HG03571 (cell line): Measurements from ENCODE around the gene ALCAM.
"Not testable (repeated sequence)": the region's sequence is repeated elsewhere in the genome, so short reads cannot be mapped to it uniquely, and the experiment has no call there.

Experiments
- ATAC-seq: cut with Tn5 transposase; IDR thresholded peaks from one replicate; pipeline ENCODE4 v1.9.1; 2021; ENCODE audit not compliant: unreplicated experiment

ALCAM gene

DNA sequence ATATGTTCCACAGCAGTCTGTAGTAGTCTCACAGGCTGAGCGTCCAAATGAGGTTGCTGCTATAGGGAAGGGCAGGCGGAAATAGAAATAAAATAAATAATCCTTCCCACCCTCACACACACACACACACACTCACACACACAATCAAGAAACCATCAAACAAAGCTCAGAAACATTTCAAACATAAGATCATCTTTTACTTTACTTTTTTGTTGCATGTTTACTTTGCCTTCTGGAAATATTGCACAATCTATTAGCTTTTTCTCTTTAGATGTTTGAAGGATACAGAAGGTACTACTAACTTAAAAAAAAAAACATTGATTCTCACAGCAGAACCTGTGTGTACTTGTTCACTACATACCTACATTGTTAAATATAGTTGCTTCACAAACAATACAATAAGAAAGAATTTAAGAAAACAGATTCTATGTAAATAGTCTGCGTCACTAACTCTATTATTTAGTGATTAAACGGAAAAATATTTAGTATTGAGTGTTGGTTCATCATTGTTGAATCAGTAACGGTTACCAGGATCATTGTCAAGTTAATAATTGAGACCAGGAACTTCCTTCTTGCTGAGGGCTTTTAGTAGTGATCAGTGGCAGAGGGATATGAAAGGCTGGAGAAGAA is 20.5 kb downstream of the ALCAM start:
- no peak for ATAC-seq

DNA sequence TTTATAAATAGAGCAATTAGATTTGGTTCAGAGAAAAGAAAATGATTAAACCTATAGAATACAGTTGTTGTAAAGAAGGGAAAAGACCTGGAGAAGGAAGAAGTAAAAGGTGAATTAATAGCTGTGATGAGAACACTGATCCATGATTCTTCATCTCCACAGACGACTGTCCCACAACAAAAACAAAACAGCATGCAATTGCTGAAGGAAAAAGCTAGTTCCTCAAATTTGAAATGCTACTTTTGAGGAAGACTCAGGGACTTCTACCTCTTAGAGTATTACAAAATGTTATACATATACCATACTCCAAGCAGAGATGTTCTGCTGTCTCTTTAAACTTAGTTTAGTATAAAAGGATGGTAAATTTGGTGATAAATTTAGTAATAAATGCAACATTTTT is 21.5 kb downstream of the ALCAM start:
- no peak for ATAC-seq

DNA sequence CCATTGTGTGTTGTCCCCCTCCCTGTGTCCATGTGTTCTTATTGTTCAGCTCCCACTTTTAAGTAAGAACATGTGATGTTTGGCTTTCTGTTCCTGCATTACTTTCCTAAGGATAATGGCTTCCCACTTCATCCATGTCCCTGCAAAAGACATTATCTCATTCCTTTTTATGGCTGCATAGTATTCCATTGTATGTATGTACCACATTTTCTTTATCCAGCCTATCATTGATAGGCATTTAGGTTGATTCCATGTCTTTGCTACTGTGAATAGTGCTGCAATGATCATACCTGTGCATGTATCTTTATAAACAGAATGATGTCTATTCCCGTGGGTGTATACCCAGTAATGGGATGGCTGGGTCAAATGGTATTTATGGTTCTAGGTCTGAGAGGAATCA is 23.1 kb downstream of the ALCAM start:
- ATAC-seq = not testable (repeated sequence)

DNA sequence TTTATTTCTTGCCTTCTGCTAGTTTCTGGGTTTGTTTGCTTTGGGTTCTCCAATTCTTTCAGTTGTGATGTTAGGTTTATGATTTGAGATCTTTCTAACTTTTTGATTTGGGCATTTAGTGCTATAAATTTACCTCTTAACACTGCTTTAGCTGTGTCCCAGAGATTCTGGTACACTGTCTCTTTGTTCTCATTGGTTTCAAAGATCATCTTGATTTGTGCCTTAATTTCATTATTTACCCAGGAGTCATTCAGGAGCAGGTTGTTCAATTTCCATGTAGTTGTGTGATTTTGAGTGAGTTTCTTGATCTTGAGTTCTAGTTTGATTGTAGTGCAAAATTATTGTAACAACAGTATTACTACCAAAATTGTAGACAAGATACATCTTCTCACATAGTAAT is 25.9 kb downstream of the ALCAM start:
- ATAC-seq = not testable (repeated sequence)

DNA sequence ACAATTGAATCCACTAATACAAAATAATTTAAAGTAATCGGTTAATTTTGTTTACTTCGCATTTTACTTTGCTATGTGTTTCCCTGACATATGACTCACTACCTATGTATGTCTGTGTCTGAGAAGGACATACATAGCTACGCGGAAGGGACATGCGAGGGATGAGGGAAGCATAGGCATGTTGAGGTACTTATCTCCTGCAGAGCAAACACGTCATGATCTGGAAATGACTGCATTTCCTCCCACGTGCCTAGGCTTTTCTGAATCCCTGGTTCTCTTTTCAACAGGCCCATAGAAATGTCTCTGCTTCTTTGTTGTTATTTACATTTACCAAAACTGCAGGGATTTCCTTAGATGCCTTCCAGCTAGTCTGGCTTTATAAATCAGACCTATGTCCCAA is 27.5 kb downstream of the ALCAM start:
- no peak for ATAC-seq

DNA sequence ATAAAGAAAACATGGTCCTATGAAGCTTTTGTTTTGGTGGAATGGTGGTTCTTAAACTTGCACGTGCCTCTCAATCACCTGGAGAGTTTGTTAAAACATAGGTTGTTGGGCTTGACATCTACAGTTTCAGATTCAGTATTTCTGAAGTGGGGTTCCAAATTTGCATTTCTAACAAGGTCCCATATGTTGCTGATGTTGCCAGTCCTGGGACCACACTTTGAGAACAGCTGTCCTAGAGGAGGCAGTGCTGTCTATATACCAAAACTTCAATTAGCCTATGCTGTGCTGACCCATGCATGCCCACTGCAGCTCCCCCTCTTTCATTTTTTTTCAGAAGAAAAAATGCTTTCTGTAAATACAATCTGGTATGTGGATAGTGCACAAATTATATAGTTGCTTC is 31.3 kb downstream of the ALCAM start:
- no peak for ATAC-seq

DNA sequence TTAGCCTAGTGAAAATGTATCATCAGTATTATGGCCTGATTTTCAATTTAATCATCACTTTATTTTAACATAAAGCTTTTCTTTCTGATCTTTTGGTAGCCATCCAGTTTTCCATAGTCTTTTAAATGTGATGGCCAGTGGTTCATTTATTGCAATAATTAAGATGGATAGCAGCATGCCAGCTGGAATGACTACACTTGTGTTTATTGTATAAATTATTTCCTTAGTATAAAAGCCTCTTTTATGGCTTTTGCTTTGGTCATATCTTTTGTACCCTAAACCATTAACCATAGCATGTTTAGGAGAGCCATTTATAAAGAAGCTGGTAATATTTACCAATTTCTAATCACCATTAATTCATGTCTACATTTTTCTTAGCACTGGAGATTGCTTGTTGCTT is 31.7 kb downstream of the ALCAM start:
- ATAC-seq = no peak

DNA sequence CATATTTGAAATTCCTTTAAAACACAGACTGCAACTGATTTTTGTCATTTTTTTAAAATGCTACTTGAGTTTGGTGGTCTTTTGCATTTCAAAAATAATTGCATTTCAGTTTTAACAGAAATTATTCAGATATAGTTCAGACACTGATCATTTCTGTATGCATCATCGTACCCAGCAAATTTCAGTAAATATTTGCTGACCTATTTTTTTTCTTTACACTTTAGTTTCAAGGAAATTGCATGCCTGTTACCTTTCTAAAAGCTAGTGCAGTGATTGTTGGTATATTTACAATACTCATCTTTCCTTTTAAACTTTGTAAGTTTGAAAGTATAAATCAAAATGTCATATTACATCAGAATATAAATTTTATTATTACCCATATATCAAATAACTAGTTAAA is 32.4 kb downstream of the ALCAM start:
- ATAC-seq = no peak

DNA sequence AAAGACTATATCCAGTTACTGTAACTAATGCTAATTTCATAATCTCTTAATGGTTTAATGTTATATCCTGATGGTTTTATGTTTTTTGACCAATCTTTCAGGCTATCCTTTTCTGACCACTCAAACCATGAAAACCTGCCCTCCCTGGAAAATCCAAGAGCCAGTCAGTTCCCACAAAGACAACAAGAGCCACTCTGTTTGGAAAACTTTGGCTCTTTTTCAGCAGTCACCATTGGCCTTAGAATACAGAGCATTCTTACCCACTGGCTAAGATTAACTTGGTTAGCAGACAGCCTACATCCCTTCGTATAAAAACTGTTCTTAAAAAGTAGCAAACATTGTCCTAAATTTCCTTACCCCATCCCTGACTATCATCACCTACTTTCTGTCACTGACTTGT is 32.9 kb downstream of the ALCAM start:
- ATAC-seq = no peak

DNA sequence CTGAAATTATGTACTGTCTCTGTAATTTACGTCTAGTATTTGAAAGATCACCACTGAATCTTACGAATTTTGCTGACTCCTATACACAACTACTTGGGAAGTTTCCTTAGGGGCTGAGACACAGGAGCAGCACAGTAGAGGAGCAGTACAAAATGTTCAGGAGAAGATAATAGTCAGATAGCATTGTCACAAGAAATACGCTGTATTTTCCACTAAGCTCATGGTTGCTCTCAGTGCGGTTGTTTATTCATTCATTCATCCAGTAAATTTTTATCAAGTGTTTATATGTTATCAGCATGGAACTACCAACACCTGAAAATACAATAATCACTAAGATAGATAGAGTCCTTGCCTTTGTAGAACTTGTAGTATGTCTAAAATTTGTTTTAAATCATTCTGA is 34.5 kb downstream of the ALCAM start:
- ATAC-seq = no peak

DNA sequence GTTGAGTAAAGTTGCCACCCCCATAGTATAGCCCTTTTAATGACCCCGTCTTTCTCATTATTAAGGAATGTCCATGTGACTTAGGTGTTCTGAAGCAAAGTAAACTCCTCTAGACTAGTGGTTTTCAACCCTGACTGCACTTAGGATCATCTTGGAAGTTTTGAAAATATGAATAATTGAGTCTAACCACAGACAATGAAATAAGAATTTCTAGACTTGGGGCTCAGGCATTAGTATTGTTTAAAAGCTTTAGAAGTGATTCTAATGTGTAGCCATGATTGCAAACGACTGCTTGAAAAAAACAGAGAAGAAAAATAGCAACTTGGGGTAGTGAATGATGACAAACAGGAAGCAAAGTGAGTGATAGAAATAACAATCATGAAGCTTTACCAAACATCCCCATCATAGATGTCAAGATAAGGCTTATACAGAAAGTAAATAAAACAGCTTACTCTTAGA is 35.0 kb downstream of the ALCAM start:
- ATAC-seq = no peak

DNA sequence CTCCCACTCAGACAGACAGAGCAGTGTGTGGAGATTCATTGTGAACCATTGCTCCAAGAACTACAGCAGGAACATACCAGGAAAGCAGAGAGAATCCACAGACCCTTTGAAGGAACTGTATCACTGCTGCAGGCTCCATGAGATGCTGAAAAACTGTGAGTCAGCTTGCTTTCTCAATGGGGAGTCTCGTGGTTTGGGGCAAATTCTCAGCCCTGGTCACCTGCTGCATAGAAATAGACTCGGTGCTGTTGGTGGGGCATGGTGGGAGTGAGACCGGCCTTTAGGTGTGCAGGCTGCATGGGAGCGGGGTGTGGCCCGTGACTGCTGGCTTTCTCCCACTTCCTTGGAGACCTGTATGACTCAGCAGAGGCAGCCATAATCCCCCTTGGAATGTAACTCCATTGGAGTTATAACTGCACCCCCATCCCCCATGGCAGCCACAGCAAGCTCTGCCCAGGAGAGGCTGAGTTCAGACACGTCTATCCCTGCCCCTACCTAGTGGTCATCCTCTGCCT is 35.6 kb downstream of the ALCAM start:
- no peak for ATAC-seq

DNA sequence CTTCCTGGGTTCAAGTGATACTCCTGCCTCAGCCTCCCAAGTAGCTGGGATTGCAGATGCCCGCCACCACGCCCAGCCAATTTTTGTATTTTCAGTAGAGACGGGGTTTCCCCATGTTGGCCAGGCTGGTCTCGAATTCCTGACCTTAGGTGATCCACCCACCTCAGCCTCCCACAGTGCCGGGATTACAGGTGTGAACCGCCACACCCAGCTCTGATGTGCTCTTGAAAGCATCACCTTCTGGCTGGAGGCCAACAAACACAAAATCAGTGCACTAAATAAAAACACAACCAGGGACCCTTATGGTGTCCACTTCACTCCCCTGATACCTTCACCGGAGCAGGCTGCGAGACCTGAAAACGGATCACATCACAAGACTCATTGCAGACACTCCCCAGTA is 36.3 kb downstream of the ALCAM start:
- not testable (repeated sequence) for ATAC-seq

DNA sequence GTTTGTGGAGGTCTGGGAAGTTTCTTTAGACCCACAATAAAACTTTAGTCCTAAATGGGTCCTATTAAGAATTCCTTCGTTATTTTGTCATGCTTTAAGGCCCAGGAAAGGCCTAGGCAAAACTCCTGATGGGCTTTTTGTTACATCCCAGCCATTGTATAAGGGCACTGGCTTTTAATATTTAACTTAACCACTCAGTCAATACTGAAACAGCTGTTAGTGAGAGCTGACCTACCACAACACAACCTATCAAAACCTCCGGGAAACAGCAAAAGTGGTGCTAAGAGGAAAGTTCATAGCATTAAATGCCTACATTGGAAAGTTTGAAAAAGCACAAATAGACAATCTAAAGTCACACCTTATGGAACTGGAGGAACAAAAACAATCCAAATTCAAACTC is 39.6 kb downstream of the ALCAM start:
- ATAC-seq = no peak

DNA sequence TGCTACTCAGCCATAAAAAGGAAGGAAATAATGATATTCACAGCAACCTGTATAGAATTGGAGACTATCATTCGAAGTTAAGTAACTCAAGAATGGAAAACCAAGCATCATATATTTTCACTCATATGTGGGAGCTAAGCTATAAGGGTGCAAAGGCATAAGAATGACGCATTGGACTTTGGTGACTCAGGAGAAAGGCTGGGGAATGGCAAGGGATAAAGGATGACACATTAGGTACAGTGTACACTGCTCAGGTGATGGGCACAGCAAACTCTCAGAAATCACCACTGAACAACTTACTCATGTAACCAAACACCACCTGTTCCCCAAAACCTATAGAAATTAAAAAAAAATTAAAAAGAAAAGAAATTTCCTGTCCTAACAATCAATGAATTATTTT is 42.7 kb downstream of the ALCAM start:
- no peak for ATAC-seq

DNA sequence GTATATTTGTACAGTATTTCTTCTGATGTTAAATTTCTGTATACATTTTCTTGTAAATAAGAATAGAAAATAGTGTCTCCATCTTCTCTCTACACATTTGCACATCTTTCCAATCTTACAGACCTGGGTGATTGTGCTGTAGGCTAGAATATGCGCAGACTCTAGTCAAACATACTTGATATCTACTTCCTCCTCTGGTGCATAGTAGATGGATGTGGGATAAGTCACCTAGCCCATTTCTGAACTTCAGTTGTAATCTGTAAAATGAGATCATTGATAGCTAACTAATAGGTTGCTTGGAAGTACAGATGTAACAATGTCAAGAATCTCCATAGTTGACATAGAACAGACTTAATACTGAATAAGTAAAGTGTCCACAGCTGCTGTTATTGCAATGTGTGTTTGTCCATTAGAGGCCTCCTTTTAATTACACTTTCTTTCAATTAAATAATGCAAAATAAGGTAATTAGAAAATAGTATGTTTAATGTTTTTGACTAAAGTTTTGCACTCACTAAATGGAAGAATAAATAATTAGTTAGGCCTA is 46.7 kb downstream of the ALCAM start:
- no peak for ATAC-seq

DNA sequence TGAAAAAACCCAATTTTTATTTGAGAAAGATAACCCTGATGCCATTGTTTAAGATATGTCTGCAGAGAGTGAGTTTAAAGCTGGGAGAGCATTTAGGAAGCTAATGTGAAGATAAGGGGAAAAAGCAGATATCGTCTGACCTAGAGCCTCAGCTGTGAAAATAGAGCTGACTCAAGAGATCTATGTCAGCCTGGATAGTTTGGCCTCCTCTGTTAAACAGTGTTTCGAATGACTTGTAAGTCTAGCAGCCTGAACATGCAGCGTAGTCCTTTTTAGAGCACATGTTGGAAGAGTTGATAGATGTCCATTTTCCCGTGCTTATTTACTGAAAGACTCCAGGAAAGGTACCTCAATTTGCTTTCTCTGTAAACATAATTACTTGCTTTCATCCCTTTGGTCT is 48.1 kb downstream of the ALCAM start:
- ATAC-seq = no peak

DNA sequence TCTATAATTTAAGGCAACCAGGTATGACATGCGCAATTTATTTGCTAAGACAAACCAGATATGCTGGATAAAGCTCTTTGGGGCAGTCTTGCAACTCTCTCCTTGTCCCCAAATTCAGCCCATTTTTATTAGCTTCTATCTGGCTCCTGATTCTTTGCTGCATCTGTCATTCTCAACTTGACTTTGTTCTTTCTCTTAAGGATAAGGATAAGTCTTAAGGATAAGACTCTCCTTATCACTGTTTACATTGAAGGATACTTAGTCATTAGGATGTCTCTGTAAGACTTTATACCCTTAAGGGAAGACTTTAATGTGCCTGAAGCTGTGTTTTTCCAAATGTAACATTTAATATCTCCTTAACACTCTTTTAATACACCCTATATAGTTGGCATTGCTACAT is 49.2 kb downstream of the ALCAM start:
- ATAC-seq = no peak

DNA sequence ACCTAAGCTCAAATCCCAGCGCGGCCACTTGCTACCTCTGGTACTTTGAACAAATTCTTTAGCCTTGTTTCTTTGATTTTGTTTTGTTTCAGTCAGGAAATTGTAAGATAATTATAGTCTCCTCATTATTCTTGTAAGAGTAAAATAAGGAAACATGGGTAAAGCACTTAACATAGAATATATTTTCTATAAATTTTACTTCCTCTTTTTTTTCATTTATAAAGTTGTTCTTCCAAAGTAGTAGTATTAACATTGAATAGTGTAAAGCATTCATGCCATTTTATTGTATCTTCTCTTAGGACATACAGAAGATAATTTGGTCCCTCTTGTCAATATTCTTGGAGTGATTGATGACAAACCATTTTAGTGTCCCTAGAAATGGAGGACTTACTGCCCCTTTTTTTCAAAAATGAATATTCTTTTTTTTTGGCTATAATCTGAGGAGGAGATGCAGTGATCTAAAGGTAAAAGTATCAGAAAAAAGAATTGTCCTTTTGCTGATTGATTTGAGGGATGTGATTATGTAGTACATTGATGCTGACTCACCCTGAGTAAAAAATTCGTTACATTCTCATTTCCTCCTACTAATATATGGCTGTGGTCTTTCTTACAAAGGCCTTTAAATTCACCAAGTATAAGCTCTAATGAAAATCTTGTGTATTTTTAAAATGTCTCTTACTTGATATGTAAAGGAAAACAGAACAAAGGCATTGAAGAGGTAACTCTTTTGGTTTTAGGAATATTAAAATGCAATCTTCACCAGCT is 51.0 kb downstream of the ALCAM start:
- no peak for ATAC-seq

DNA sequence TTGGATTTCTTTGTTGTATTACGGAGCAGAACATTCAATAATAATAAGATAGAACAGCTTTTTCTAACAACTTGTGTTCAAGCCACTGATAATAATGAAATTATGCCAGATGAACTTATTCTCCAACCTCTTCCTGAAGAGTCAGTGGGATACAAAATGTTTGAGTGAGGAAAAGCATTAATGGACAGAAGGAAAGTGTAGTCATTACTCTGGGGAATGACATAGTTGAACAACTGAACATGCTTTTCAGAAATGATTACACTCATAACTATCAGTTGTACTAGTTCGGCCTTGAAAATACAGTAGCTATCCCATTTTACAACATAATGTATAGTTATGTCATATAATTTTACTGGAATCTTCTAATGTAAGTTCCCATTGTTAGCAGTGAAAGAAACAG is 55.9 kb downstream of the ALCAM start:
- no peak for ATAC-seq

DNA sequence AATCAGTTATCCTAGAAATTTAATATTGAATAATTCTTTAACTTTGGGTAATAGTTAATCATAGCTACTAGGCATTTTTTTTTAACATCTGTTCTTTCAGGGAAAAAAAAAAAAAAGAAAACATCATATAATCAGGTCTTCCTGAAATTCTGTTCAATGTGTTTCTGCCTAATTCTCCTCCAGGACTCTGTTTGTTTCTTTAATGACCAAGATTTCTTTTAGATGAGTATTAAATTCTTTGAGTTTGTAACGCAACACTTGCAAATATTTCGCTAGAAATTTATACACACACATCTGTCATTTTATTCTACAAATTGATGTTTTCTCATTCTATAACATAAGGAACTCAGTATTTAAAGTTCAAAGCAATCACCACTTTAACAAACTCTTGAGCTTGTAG is 56.7 kb downstream of the ALCAM start:
- no peak for ATAC-seq

DNA sequence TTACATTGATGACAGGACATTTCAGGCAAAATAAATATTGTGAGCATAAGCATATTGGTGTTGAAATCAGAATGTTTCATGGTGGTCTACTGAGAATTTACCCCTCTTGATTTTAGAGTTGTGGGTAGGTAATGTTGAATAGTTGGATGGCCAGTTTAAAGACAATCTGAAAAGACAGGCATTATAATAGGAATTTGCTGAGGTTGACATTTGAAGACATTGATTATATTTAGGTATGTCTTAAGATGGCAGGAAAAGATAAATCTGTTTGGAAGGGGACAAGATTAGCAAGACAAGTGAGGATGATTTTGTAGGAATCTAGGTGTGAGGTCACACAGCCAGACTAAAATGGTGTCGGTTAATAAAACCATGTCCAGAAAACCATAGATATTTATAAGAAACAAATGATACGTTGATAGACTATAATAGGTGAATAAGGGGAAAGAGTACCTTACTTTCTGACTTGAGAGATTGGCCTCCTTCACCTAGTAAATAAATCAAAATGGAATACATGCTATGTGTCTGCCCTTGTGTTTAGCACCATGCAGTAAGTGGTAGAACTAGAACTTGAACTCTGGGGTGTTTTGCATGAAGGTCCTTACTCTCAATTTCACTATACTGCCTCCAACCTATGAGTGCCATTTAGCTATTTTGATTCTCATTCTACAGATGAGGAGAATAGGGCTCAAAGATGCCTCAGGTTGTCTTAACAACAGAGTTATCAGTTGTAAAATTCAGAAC is 57.9 kb downstream of the ALCAM start:
- no peak for ATAC-seq
